HepG2 (cell line): ENCODE data around the gene MEPCE. TPM values are rescaled to one million over a fixed set of nuclear protein-coding genes. Genes with fewer than 3 reads are reported as not detected.

Experiments used
- ARID4A ChIP-seq: sonication (generic); formaldehyde crosslinking; IDR thresholded peaks from 2 replicates; pipeline ENCODE4 v1.5.0; 2020; ENCODE audit warnings: mild to moderate bottlenecking, missing genetic modification reagents, borderline replicate concordance
- ETV5 ChIP-seq: IDR thresholded peaks from 2 replicates; pipeline ENCODE4 v1.6.1; 2018; ENCODE audit warnings: missing biosample characterization, missing genetic modification reagents, inconsistent platforms, borderline replicate concordance
- KLF12 ChIP-seq: sonication (generic); formaldehyde crosslinking; IDR thresholded peaks from 2 replicates; pipeline ENCODE4 v1.4.0; 2020; ENCODE audit warnings: missing genetic modification reagents, borderline replicate concordance
- MED8 ChIP-seq: sonication (generic); formaldehyde crosslinking; IDR thresholded peaks from 2 replicates; pipeline ENCODE4 v1.8.1; 2023; ENCODE audit warnings: mild to moderate bottlenecking, missing genetic modification reagents; ENCODE audit not compliant: insufficient replicate concordance
- NFIB ChIP-seq: sonication (generic); formaldehyde crosslinking; IDR thresholded peaks from 2 replicates; pipeline ENCODE4 v1.9.0; 2021; ENCODE audit warnings: missing genetic modification reagents, mild to moderate bottlenecking, borderline replicate concordance
- NFKB2 ChIP-seq: sonication (generic); formaldehyde crosslinking; IDR thresholded peaks from 2 replicates; pipeline ENCODE4 v1.4.0; 2020; ENCODE audit warnings: missing genetic modification reagents, borderline replicate concordance
- NR2C2 ChIP-seq: sonication (generic); formaldehyde crosslinking; IDR thresholded peaks from 2 replicates; pipeline ENCODE4 v1.4.0; 2020; ENCODE audit warnings: missing genetic modification reagents, mild to moderate bottlenecking, moderate library complexity, borderline replicate concordance
- PHB2 ChIP-seq: fragments of 450-650 bp; IDR thresholded peaks from 2 replicates; pipeline ENCODE4 v1.6.1; 2018; ENCODE audit not compliant: partially characterized antibody
- RNF2 ChIP-seq: fragments of 450-650 bp; conservative IDR thresholded peaks from 2 replicates; pipeline ENCODE4 v1.6.1; 2016; ENCODE audit warnings: low read depth
- XRCC5 ChIP-seq: fragments of 200-400 bp; formaldehyde crosslinking; optimal IDR thresholded peaks from 2 replicates; pipeline ENCODE3; 2017; ENCODE audit warnings: mild to moderate bottlenecking, low read length
- ZNF275 ChIP-seq: sonication (generic); formaldehyde crosslinking; IDR thresholded peaks from 2 replicates; pipeline ENCODE4 v1.8.0; 2022; ENCODE audit warnings: missing genetic modification reagents, mild to moderate bottlenecking, inconsistent platforms, borderline replicate concordance
- ZNF329 ChIP-seq: sonication (generic); formaldehyde crosslinking; IDR thresholded peaks from 2 replicates; pipeline ENCODE4 v1.9.0; 2021; ENCODE audit warnings: low read depth, mild to moderate bottlenecking, missing genetic modification reagents
- ZNF577 ChIP-seq: sonication (generic); formaldehyde crosslinking; IDR thresholded peaks from 2 replicates; pipeline ENCODE4 v1.4.0; 2020; ENCODE audit warnings: mild to moderate bottlenecking, low read depth, missing genetic modification reagents, borderline replicate concordance
- ZNF616 ChIP-seq: sonication (generic); formaldehyde crosslinking; IDR thresholded peaks from 2 replicates; pipeline ENCODE4 v1.5.0; 2020; ENCODE audit warnings: low read depth, mild to moderate bottlenecking, missing genetic modification reagents
- ZNF691 ChIP-seq: sonication (generic); formaldehyde crosslinking; IDR thresholded peaks from 2 replicates; pipeline ENCODE4 v1.4.0; 2020; ENCODE audit warnings: missing genetic modification reagents, low read depth, mild to moderate bottlenecking, borderline replicate concordance
- ZNF780A ChIP-seq: sonication (generic); formaldehyde crosslinking; IDR thresholded peaks from 2 replicates; pipeline ENCODE4 v1.8.0; 2022; ENCODE audit warnings: mild to moderate bottlenecking, missing genetic modification reagents, moderate library complexity
- ZSCAN21 ChIP-seq: sonication (generic); formaldehyde crosslinking; IDR thresholded peaks from 2 replicates; pipeline ENCODE4 v1.8.0; 2022; ENCODE audit warnings: mild to moderate bottlenecking, missing genetic modification reagents, moderate library complexity, borderline replicate concordance
- ZXDC ChIP-seq: sonication (generic); formaldehyde crosslinking; IDR thresholded peaks from 2 replicates; pipeline ENCODE4 v1.5.0; 2020; ENCODE audit warnings: mild to moderate bottlenecking, missing genetic modification reagents
- polyA plus RNA-seq, 8 experiments: library from polyadenylated mRNA; depleted of rRNA in 3 of 8; stranded (reverse) in 7 of 8; unstranded in 1 of 8; fragments of >200 nt; fragmentation: Illumina TruSeq in 4 of 8; extraction: Trizol in 4 of 8; gene quantifications; 2 replicates each; pipeline versions ENCODE4 v1.2.1 to v1.2.3, GENCODE V29; 2011 to 2016; ENCODE audit warnings: low read depth in 4 of 8, missing spikeins in 1 of 8, mixed read lengths in 1 of 8; ENCODE audit not compliant: insufficient read depth in 1 of 8
- total RNA-seq, 5 experiments: library from RNA; depleted of rRNA; stranded (reverse); fragments of >200 nt; fragmentation: Illumina TruSeq; extraction: Trizol; gene quantifications; 2 replicates each; pipeline ENCODE4 v1.2.3, GENCODE V29; 2016; ENCODE audit warnings: low read depth in 1 of 5

The MEPCE gene
- total and polyA plus RNA-seq, 2 of the 13 experiments (the other 11 are each of a cell fraction or from before 2014, with no cell fraction given), result 12.3 to 26.0 TPM

- TF ChIP-seq ETV5 (CRISPR knock-in tag) (peak; percentile 3; the same call in 1 of the 2 replicates), ZNF780A (CRISPR knock-in tag) (no peak), ARID4A (CRISPR knock-in tag) (peak; percentile 65; the same call in 1 of the 2 replicates), RNF2 (no peak), XRCC5 (peak; percentile 55), ZNF329 (CRISPR knock-in tag) (0 out of 2 replicates have a peak, but pooled peaks have one; percentile 42), ZNF577 (CRISPR knock-in tag) (no peak), MED8 (no peak), ZNF275 (CRISPR knock-in tag) (no peak), NR2C2 (peak; percentile 81), PHB2 (no peak), ZNF691 (CRISPR knock-in tag) (0 out of 2 replicates have a peak, but pooled peaks have one; percentile 37), NFKB2 (CRISPR knock-in tag) (no peak), ZNF616 (CRISPR knock-in tag) (no peak), KLF12 (CRISPR knock-in tag) (peak; percentile 49; the same call in 1 of the 2 replicates), ZXDC (no peak), NFIB (no peak), ZSCAN21 (CRISPR knock-in tag) (no peak)
Measured at GRCh38 chr7:100483090-100483721, 53.6 kb downstream of the MEPCE start (continued).
